GM12875 (cell line): ENCODE results near the gene PDE6D.
A peak's percentile ranks its signal among the peaks of the same experiment; 100 is the strongest.

ENCODE experiments used
- H3K4me3 ChIP-seq: one replicate; pipeline ENCODE4 v1.5.1; 2011; ENCODE audit warnings: low read depth, low read length, control low read depth
- TF ChIP-seq, protein P1 (sequence below): IDR thresholded peaks from 2 replicates; pipeline ENCODE4 v1.5.1; 2011; ENCODE audit warnings: low read depth, mild to moderate bottlenecking, control low read depth, inconsistent platforms, low read length, moderate library complexity, borderline replicate concordance; ENCODE audit not compliant: insufficient read depth

The PDE6D gene

DNA sequence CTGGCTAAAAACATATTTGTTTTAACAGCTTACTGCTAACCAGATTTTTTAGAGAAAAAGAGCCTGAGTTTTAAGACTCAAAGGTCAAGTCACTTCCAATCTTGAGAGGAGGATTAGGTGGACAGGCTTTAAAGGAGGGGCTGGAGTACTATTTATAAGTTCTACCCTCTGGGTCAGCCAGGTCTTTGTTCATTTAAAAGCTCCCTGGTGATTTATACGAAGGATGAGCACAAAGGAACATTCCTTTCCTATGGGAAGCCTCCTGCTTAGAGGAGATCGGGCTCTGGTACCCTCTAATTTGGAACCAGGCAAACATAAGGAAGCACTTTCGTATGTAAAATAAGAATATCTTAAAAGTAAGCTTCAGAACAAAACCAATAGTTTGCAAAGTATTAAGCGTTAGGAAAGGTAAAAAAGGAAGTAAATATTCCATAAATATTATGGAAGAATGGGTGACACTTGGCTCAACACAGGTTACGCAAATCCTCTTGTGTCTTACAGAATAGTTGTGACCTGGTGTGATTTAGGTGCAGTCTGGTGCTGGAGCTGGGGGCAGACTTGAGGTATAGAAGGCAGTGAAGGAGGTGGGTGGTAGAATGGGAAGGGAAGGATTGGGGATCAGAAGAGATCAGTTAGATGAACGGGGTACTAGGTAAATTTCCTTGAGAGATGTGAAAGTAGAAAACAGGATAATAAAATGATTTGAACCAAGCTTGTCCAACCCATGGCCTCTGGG, 35.6 kb downstream of the PDE6D start:
- TF ChIP-seq, protein P1, sequence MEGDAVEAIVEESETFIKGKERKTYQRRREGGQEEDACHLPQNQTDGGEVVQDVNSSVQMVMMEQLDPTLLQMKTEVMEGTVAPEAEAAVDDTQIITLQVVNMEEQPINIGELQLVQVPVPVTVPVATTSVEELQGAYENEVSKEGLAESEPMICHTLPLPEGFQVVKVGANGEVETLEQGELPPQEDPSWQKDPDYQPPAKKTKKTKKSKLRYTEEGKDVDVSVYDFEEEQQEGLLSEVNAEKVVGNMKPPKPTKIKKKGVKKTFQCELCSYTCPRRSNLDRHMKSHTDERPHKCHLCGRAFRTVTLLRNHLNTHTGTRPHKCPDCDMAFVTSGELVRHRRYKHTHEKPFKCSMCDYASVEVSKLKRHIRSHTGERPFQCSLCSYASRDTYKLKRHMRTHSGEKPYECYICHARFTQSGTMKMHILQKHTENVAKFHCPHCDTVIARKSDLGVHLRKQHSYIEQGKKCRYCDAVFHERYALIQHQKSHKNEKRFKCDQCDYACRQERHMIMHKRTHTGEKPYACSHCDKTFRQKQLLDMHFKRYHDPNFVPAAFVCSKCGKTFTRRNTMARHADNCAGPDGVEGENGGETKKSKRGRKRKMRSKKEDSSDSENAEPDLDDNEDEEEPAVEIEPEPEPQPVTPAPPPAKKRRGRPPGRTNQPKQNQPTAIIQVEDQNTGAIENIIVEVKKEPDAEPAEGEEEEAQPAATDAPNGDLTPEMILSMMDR, result no peak
- no peak overlapping the region for H3K4me3 ChIP-seq

GRCh38 chr2:231743376-231744116, 37.5 kb downstream of the PDE6D start:
- H3K4me3 ChIP-seq, result no peak overlapping the region
- TF ChIP-seq, protein P1, result no peak

GRCh38 chr2:231737761-231738160, 43.3 kb downstream of the PDE6D start:
- no peak overlapping the region for H3K4me3 ChIP-seq
- TF ChIP-seq, protein P1, result no peak

- TF ChIP-seq, protein P1, result peak; percentile 31; the same call in 1 of the 2 replicates
- no peak overlapping the region for H3K4me3 ChIP-seq
Observed at GRCh38 chr2:231732604-231733003, 48.5 kb downstream of the PDE6D start.

GRCh38 chr2:231727621-231728020, 53.5 kb downstream of the PDE6D start:
- TF ChIP-seq, protein P1, result no peak

GRCh38 chr2:231726276-231726675, 54.8 kb downstream of the PDE6D start:
- no peak overlapping the region for H3K4me3 ChIP-seq
- TF ChIP-seq, protein P1, result no peak

More at GRCh38 chr2:231727621-231728020, 53.5 kb downstream of the PDE6D start:
- H3K4me3 ChIP-seq, result no peak overlapping the region
